GM12872 (cell line): Measurements from ENCODE around the gene NIPSNAP2.

Experiments used
- CTCF ChIP-seq: IDR thresholded peaks from 3 replicates; pipeline ENCODE4 v1.5.1; 2011; ENCODE audit warnings: low read depth, mild to moderate bottlenecking, low read length, moderate library complexity; ENCODE audit not compliant: insufficient read depth

Gene NIPSNAP2

GRCh38 chr7:55966851-55967250 lies 2.5 kb downstream of the NIPSNAP2 start:
- no peak for TF ChIP-seq CTCF

GRCh38 chr7:55969391-55969790 lies 5.0 kb downstream of the NIPSNAP2 start:
- no peak for TF ChIP-seq CTCF

- TF ChIP-seq CTCF, result no peak
Measured at GRCh38 chr7:55970561-55970960, 6.2 kb downstream of the NIPSNAP2 start.

- no peak for TF ChIP-seq CTCF
Measured at GRCh38 chr7:55970978-55971377, 6.6 kb downstream of the NIPSNAP2 start.

GRCh38 chr7:55973747-55974250 lies 9.4 kb downstream of the NIPSNAP2 start:
- no peak for TF ChIP-seq CTCF

- no peak for TF ChIP-seq CTCF
Measured at GRCh38 chr7:55975988-55976633, 11.7 kb downstream of the NIPSNAP2 start.

GRCh38 chr7:55977831-55978230 lies 13.4 kb downstream of the NIPSNAP2 start:
- no peak for TF ChIP-seq CTCF

- no peak for TF ChIP-seq CTCF
Measured at GRCh38 chr7:55980266-55980665, 15.9 kb downstream of the NIPSNAP2 start.
